Stimulated activated CD4-positive, alpha-beta T cell treated with anti-CD3 and anti-CD28 coated beads, Interleukin-12 subunit alpha, Interleukin-12 subunit beta, amount 100 ng/mL, for 24 hours (primary cell): ENCODE data around the gene BGN.

Experiments used
- DNase-seq, 2 experiments: peaks; one replicate each; pipeline ENCODE4 v3.0.0-alpha.2; 2020; ENCODE audit warnings: low read depth in 2 of 2

Gene BGN

GRCh38 chrX:153482376-153483015, 12.3 kb upstream of the BGN start:
- DNase-seq: no peak

GRCh38 chrX:153485396-153486080, 9.2 kb upstream of the BGN start:
- DNase-seq: no peak

- no peak for DNase-seq
Observed at GRCh38 chrX:153486171-153486570, 8.6 kb upstream of the BGN start.

- no peak for DNase-seq
Observed at GRCh38 chrX:153487590-153488071, 7.1 kb upstream of the BGN start.

GRCh38 chrX:153488231-153488914, 6.4 kb upstream of the BGN start:
- no peak for DNase-seq

- DNase-seq: no peak
Observed at GRCh38 chrX:153490217-153490930, 4.4 kb upstream of the BGN start.

GRCh38 chrX:153491351-153491914, 3.3 kb upstream of the BGN start:
- no peak for DNase-seq

- no peak for DNase-seq
Observed at GRCh38 chrX:153491918-153492317, 2.9 kb upstream of the BGN start.

- no peak for DNase-seq
Observed at GRCh38 chrX:153492543-153492942, 2.2 kb upstream of the BGN start.

- no peak for DNase-seq
Observed at GRCh38 chrX:153493085-153493484, 1.7 kb upstream of the BGN start.

GRCh38 chrX:153494061-153494460, 719 bp upstream of the BGN start:
- no peak for DNase-seq

- DNase-seq: no peak
Observed at GRCh38 chrX:153495362-153495751, 577 bp downstream of the BGN start.

GRCh38 chrX:153495903-153496589, 1.3 kb downstream of the BGN start:
- no peak for DNase-seq

- no peak for DNase-seq
Observed at GRCh38 chrX:153496590-153496959, 1.8 kb downstream of the BGN start.

- DNase-seq: no peak
Observed at GRCh38 chrX:153498453-153498852, 3.7 kb downstream of the BGN start.

- no peak for DNase-seq
Observed at GRCh38 chrX:153499341-153499740, 4.6 kb downstream of the BGN start.

GRCh38 chrX:153499876-153500275, 5.1 kb downstream of the BGN start:
- DNase-seq: no peak

- DNase-seq: no peak
Observed at GRCh38 chrX:153500676-153501280, 6.0 kb downstream of the BGN start.

- no peak for DNase-seq
Observed at GRCh38 chrX:153501530-153501929, 6.8 kb downstream of the BGN start.

- no peak for DNase-seq
Observed at GRCh38 chrX:153502131-153502530, 7.4 kb downstream of the BGN start.

- no peak for DNase-seq
Observed at GRCh38 chrX:153502796-153503195, 8.0 kb downstream of the BGN start.
